Esophagus muscularis mucosa (tissue), 4 donors: Measurements from ENCODE around the gene ACOT12. TPM values are rescaled to one million over a fixed set of nuclear protein-coding genes. Genes with fewer than 3 reads are reported as not detected.
A peak's percentile ranks its signal among the peaks of the same experiment; 100 is the strongest.

Source experiments
- DNase-seq: peaks from one replicate; pipeline ENCODE4 v3.0.0-alpha.2; 2017; ENCODE audit errors: extremely low spot score
- H3K27ac ChIP-seq, 4 donors: fragments of 200-600 bp; sonication (generic); replicated peaks in 1 of 4; 1 replicate in 3 of 4; 2 replicates in 1 of 4; pipeline ENCODE4 v1.5.1; 2016 to 2019; ENCODE audit warnings: mild to moderate bottlenecking in 1 of 4
- H3K27me3 ChIP-seq, 4 donors: fragments of 200-600 bp; sonication (generic); one replicate each; pipeline versions ENCODE4 v1.5.1 to v1.6.0; 2016 to 2019
- H3K36me3 ChIP-seq, 4 donors: fragments of 200-600 bp; sonication (generic); one replicate each; pipeline ENCODE4 v1.5.1; 2016 to 2019
- H3K4me1 ChIP-seq, 4 donors: fragments of 200-600 bp; sonication (generic); one replicate each; pipeline ENCODE4 v1.5.1; 2016 to 2019
- H3K4me3 ChIP-seq, 4 donors: fragments of 200-600 bp; sonication (generic); 1 replicate in 2 of 4; 2 replicates in 2 of 4; pipeline ENCODE4 v1.5.1; 2016 to 2019; ENCODE audit warnings: mild to moderate bottlenecking in 4 of 4, moderate library complexity in 1 of 4
- H3K9me3 ChIP-seq, 4 donors: fragments of 200-600 bp; sonication (generic); 1 replicate in 3 of 4; 2 replicates in 1 of 4; pipeline ENCODE4 v1.5.1; 2016 to 2019
- EP300 ChIP-seq: sonication (generic); formaldehyde crosslinking; IDR thresholded peaks from one replicate; pipeline ENCODE4 v1.6.1; 2017; ENCODE audit warnings: antibody characterized with exemption
- POLR2A ChIP-seq: fragments of 450-650 bp; IDR thresholded peaks from one replicate; pipeline ENCODE4 v1.6.1; 2017; ENCODE audit warnings: antibody characterized with exemption, moderate library complexity, mild to moderate bottlenecking, low read depth
- POLR2AphosphoS5 ChIP-seq, 2 donors: sonication (generic); formaldehyde crosslinking; IDR thresholded peaks; one replicate each; pipeline ENCODE4 v1.6.1; 2017; ENCODE audit warnings: antibody characterized with exemption in 2 of 2
- WGBS: methylation state at CpG from one replicate; pipeline ENCODE4 v1.1.5; 2018; 5-methylcytosine and 5-hydroxymethylcytosine counted together
- intact Hi-C: fragments of 100-400 bp; cut with DNase I; formaldehyde crosslinking; loops from one replicate; pipeline ENCODE4 v1.15.1; 2023
- total RNA-seq, 4 donors: library from RNA; depleted of rRNA; stranded (reverse); fragments of >200 nt; gene quantifications; one replicate each; pipeline versions ENCODE4 v1.1.0 to v1.2.1, GENCODE V29; 2016
- TF ChIP-seq, protein P1 (sequence below), 3 experiments: fragments of 200-600 bp in 2 of 3; fragments of 450-650 bp in 1 of 3; sonication (generic) in 2 of 3; IDR thresholded peaks; one replicate each; pipeline ENCODE4 v1.5.1; 2017 to 2019; ENCODE audit warnings: antibody characterized with exemption in 3 of 3, mild to moderate bottlenecking in 2 of 3, moderate library complexity in 1 of 3

ACOT12 gene
- total RNA-seq, 4 donors from 2014 or later, result not detected

DNA sequence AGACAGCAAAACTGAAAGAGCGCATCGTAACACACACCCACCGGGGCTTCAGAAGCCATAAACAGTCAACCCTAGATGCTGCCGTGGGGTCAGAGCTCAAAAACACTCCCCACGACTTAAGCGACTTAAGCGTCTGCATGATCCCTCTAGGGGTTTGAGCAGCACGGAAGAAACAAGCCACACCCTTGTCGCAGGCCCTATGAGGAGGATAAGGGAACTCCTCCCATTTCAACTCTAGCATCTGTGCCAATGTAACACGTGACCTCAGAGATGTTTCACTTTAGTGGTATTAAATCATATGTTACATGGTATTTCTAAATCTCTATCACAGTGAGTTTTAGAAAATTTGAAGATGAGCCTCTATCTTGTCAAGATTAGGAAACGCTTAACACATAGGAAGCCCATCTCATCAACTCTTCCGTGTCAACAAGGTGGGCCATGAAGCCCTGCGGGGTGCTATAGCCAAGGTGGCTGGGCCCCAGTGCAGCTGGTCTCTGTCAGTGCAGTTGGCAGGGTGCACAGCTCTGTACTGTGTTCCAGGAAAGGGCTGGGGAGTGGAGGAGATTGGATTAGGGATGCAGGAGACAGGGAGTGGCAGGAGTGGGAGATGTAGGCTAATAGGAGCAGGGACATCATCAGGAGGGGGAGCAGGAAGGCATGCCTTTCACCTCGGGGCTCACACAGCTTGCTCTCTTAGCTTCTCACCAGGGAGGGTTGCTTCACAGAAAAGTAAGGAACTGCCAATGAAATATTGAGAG lies 59.5 kb downstream of the ACOT12 start:
- H3K36me3 ChIP-seq, result no peaks in the 10 kb centered on the region
- no peak overlapping the region for H3K27ac ChIP-seq
- peak; percentile 84 for DNase-seq
- H3K9me3 ChIP-seq, result no peaks in the 10 kb centered on the region
- WGBS, result 79% methylated on average over 14 of the region's 14 CpGs
- peak overlapping the region in 1 of 4 donors; percentile 14 for H3K4me3 ChIP-seq
- H3K4me1 ChIP-seq, result no peaks in the 10 kb centered on the region
- intact Hi-C loops, result no loop called here
- no peaks in the 10 kb centered on the region for H3K27me3 ChIP-seq
- no peak for TF ChIP-seq POLR2A
- no peak for TF ChIP-seq POLR2AphosphoS5 (IDR thresholded peaks at IDR 0.05)
- no peak for TF ChIP-seq EP300
- TF ChIP-seq, protein P1, sequence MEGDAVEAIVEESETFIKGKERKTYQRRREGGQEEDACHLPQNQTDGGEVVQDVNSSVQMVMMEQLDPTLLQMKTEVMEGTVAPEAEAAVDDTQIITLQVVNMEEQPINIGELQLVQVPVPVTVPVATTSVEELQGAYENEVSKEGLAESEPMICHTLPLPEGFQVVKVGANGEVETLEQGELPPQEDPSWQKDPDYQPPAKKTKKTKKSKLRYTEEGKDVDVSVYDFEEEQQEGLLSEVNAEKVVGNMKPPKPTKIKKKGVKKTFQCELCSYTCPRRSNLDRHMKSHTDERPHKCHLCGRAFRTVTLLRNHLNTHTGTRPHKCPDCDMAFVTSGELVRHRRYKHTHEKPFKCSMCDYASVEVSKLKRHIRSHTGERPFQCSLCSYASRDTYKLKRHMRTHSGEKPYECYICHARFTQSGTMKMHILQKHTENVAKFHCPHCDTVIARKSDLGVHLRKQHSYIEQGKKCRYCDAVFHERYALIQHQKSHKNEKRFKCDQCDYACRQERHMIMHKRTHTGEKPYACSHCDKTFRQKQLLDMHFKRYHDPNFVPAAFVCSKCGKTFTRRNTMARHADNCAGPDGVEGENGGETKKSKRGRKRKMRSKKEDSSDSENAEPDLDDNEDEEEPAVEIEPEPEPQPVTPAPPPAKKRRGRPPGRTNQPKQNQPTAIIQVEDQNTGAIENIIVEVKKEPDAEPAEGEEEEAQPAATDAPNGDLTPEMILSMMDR (IDR thresholded peaks at IDR 0.05), result no peak

DNA sequence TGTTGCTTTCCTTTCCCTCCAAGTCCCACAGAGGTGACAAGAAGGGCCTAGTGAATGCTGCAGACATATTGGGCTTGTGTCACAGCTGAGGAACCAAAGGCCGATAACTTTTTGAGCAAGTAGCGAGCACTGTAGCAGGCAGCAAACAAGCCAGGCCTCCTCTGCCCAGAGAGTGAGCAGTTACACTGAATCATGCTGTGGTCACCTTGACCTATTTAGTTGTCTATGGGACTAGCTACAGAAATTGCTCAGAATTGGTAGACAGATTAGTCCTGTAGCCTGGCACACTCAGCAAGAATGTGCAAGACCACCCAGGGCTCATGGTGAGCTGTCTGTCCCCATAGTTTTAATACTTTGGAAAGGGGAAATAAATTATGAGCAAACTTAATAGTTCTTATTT lies 67.4 kb downstream of the ACOT12 start:
- WGBS, result 90% methylated on average over 2 of the region's 2 CpGs
- Histone ChIP-seq H3K4me3 (no peak overlapping the region), H3K4me1 (no peaks in the 10 kb centered on the region), H3K27ac (no peak overlapping the region), H3K27me3 (no peaks in the 10 kb centered on the region), H3K36me3 (no peaks in the 10 kb centered on the region), H3K9me3 (no peaks in the 10 kb centered on the region)
- intact Hi-C loops, result no loop called here
- TF ChIP-seq EP300, result no peak
- no peak for TF ChIP-seq POLR2A
- TF ChIP-seq, protein P1 (IDR thresholded peaks at IDR 0.05), result no peak
- no peak for TF ChIP-seq POLR2AphosphoS5 (IDR thresholded peaks at IDR 0.05)
- no peak for DNase-seq

DNA sequence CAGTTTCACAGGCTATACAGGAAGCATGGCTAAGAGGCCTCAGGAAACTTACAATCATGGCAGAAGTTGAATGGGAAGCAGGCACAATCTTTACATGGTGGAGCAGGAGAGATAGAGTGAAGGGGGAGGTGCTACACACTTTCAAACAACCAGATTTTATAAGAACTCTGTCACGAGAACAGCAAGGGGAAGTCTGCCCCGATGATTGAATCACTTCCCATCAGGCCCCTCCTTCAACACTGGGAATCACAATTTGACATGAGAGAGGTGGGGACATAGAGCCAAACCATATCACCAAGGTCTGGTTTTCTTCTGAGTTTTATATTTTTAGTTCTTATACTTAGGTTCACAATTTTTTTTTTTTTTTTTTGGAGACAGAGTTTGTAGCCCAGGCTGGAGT lies 76.4 kb downstream of the ACOT12 start:
- intact Hi-C loops, result no loop called here
- 58% methylated on average over 2 of the region's 2 CpGs for WGBS
- no peaks in the 10 kb centered on the region for H3K27me3 ChIP-seq
- H3K9me3 ChIP-seq, result no peaks in the 10 kb centered on the region
- H3K4me3 ChIP-seq, result no peak overlapping the region
- peaks cover 11 to 27% (median 24%) of the 10 kb centered on the region in 4 donors for H3K36me3 ChIP-seq
- no peaks in the 10 kb centered on the region for H3K4me1 ChIP-seq
- DNase-seq, result no peak
- TF ChIP-seq, protein P1 (IDR thresholded peaks at IDR 0.05), result no peak
- TF ChIP-seq POLR2AphosphoS5 (IDR thresholded peaks at IDR 0.05) (no peak), EP300 (no peak), POLR2A (no peak)
- no peak overlapping the region for H3K27ac ChIP-seq

DNA sequence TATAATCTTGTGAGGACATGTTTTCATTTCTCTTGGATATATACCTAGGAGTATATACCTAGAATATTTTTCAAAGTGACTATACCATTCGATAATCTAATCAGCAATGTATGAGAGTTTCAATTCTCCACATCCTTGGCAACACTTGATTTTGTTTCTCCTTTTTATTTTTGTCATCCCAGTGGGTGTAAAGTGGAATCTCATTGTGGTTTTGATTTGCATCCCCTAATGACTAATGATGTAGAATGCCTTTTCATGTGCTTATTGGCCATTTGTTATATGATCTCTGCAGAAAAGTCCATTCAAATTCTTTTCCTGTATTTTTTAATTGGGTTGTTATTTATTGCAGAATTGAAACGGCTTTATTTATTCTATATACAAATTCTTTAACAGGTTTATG lies 77.4 kb downstream of the ACOT12 start:
- DNase-seq, result no peak
- TF ChIP-seq POLR2A, result no peak
- TF ChIP-seq EP300, result no peak
- TF ChIP-seq POLR2AphosphoS5 (IDR thresholded peaks at IDR 0.05), result no peak
- TF ChIP-seq, protein P1 (IDR thresholded peaks at IDR 0.05), result no peak

More for the DNA sequence above, 77.4 kb downstream of the ACOT12 start:
- Histone ChIP-seq H3K36me3 (peaks cover 20 to 37% (median 34%) of the 10 kb centered on the region in 4 donors), H3K4me1 (no peaks in the 10 kb centered on the region), H3K4me3 (no peak overlapping the region), H3K27ac (no peak overlapping the region), H3K27me3 (no peaks in the 10 kb centered on the region), H3K9me3 (no peaks in the 10 kb centered on the region)
- 80% methylated on average over 2 of the region's 2 CpGs for WGBS
- intact Hi-C loops, result no loop called here
